Endothelial cell of umbilical vein (primary cell): ENCODE measurements around the gene USH1C.

Experiments
- EZH2 ChIP-seq: IDR thresholded peaks from 2 replicates; pipeline ENCODE4 v1.6.1; 2012; ENCODE audit warnings: borderline replicate concordance, low read depth, mild to moderate bottlenecking, moderate library complexity, low read length, inconsistent platforms; ENCODE audit not compliant: severe bottlenecking
- JUN ChIP-seq: IDR thresholded peaks from 2 replicates; pipeline ENCODE4 v1.6.1; 2011; ENCODE audit warnings: borderline replicate concordance, low read depth; ENCODE audit not compliant: insufficient read length, insufficient read depth
- MAX ChIP-seq: IDR thresholded peaks from 2 replicates; pipeline ENCODE4 v1.6.1; 2011; ENCODE audit not compliant: insufficient read depth, insufficient read length
- MYC ChIP-seq: IDR thresholded peaks from one replicate; pipeline ENCODE4 v1.6.1; 2011; ENCODE audit warnings: mild to moderate bottlenecking, low read depth, low read length
- POLR2A ChIP-seq: IDR thresholded peaks from 2 replicates; pipeline ENCODE4 v1.6.1; 2012; ENCODE audit warnings: low read depth, mild to moderate bottlenecking, control low read depth, low read length
- POLR2AphosphoS5 ChIP-seq: IDR thresholded peaks from 2 replicates; pipeline ENCODE4 v1.6.1; 2012; ENCODE audit warnings: low read depth, mild to moderate bottlenecking, control low read depth, low read length, moderate library complexity; ENCODE audit not compliant: insufficient read depth
- TF ChIP-seq, protein P1 (sequence below), 2 donors: IDR thresholded peaks; 1 replicate in 1 of 2; 2 replicates in 1 of 2; pipeline ENCODE4 v1.5.1; 2011; ENCODE audit warnings: low read length in 2 of 2, mild to moderate bottlenecking in 2 of 2, moderate library complexity in 2 of 2, control low read depth in 1 of 2, inconsistent platforms in 1 of 2, low read depth in 1 of 2; ENCODE audit not compliant: insufficient read depth in 1 of 2; ENCODE audit errors: extremely low read depth in 1 of 2

DNA sequence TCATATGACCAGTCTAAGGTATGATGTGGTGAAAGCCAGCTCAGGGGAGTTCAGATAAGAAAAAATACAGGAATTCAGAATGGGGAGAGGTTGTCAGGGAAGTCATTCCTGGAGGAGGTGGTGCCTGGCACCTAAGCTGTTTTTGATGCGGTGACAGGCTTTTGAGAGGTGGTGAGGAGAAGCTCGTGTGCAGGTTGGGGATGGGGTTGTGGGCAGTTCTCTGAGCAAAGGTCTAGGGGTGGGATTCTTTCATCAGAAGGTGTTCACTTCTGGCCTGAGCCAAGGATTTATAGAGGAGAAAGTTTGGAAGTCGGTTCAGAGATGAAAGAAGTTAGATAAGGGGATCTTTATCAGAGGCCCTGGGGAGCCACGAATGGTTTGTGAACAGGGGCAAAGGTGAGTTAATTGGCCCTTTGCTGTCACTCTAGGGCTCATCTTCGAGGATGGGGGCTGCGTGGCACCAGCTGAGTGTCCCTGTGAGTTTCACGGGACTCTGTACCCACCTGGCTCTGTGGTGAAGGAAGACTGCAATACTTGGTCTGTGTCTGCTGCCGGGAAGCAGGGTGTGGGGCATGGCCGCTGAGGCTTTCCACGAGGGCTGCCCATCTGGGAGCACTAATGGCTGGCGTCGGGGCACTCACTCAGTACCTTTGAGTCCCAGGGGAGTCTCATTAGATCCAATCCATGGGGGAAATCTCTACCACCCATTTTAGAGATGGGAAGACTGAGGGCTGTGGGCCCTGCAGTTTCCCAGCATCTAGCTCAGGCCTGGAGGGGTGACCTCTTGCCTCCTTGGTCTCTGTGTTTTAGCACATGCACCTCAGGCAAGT, 16.3 kb upstream of the USH1C start:
- TF ChIP-seq EZH2: no peak
- no peak for TF ChIP-seq POLR2AphosphoS5
- TF ChIP-seq POLR2A: no peak
- no peak for TF ChIP-seq MYC
- TF ChIP-seq JUN: no peak
- TF ChIP-seq, protein P1, sequence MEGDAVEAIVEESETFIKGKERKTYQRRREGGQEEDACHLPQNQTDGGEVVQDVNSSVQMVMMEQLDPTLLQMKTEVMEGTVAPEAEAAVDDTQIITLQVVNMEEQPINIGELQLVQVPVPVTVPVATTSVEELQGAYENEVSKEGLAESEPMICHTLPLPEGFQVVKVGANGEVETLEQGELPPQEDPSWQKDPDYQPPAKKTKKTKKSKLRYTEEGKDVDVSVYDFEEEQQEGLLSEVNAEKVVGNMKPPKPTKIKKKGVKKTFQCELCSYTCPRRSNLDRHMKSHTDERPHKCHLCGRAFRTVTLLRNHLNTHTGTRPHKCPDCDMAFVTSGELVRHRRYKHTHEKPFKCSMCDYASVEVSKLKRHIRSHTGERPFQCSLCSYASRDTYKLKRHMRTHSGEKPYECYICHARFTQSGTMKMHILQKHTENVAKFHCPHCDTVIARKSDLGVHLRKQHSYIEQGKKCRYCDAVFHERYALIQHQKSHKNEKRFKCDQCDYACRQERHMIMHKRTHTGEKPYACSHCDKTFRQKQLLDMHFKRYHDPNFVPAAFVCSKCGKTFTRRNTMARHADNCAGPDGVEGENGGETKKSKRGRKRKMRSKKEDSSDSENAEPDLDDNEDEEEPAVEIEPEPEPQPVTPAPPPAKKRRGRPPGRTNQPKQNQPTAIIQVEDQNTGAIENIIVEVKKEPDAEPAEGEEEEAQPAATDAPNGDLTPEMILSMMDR (IDR thresholded peaks at IDR 0.05; ENCODE audit: extremely low read depth in 1 of 2, insufficient read depth in 1 of 2, low read depth in 1 of 2, low read length in 2 of 2): no peak
- TF ChIP-seq MAX: no peak
